ENCODE data around the gene PGBD1. TPM values are rescaled to one million over a fixed set of nuclear protein-coding genes. Genes with fewer than 3 reads are reported as not detected.

The PGBD1 gene
- total and polyA plus RNA-seq, 2 of the 13 experiments (the other 11 are each of a cell fraction or from before 2014, with no cell fraction given) = 3.6 to 6.9 TPM

DNA sequence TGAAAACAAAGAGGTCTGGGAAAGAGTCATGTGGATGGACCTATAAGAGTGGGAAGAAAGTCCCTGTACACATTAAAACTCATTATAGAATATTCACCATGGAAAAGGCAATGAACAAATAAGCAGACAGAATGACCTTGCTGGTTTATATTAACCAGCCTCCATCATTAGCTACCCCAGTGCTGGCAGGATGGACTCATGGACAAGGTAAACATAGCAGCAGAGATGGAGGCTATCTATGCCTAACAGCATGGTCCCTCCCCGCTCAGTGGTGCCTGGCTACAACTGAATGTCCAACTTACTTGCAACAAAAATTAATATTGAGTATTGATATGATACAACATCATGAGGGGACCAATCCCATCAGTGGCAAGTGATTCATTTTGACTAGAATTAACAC, 63.8 kb downstream of the PGBD1 start (continued):
- TF ChIP-seq ATF7-NPFF (CRISPR knock-in tag; IDR thresholded peaks at IDR 0.05; ENCODE audit: low read depth) = no peak
- 0 out of 2 replicates have a peak, but pooled peaks have one; percentile 25 for TF ChIP-seq KLF12 (CRISPR knock-in tag; IDR thresholded peaks at IDR 0.05; ENCODE audit: borderline replicate concordance)
- TF ChIP-seq ZNF232 (CRISPR knock-in tag; IDR thresholded peaks at IDR 0.05; ENCODE audit: borderline replicate concordance) = peak; percentile 72; the same call in 1 of the 2 replicates
- TF ChIP-seq ZNF441 (CRISPR knock-in tag; IDR thresholded peaks at IDR 0.05; ENCODE audit: borderline replicate concordance) = 0 out of 2 replicates have a peak, but pooled peaks have one; percentile 21
- no peak for TF ChIP-seq SMC3 (IDR thresholded peaks at IDR 0.05; ENCODE audit: low read length)
- TF ChIP-seq SALL1 (CRISPR knock-in tag; IDR thresholded peaks at IDR 0.05) = peak; percentile 73
- peak; percentile 94 for TF ChIP-seq ZNF614 (CRISPR knock-in tag; IDR thresholded peaks at IDR 0.05; ENCODE audit: borderline replicate concordance)
- TF ChIP-seq SOX13 (IDR thresholded peaks at IDR 0.05) = no peak
- TF ChIP-seq SOX13 (CRISPR knock-in tag; conservative IDR thresholded peaks at IDR 0.05 in 1 of 2, IDR thresholded peaks at IDR 0.05 in 1 of 2) = peak in 1 of 2 experiments; percentile 49; a peak in 1 of 4 replicates
- 0 out of 2 replicates have a peak, but pooled peaks have one; percentile 38 for TF ChIP-seq ZFP36L1 (CRISPR knock-in tag; IDR thresholded peaks at IDR 0.05)
- TF ChIP-seq BCL6 (CRISPR knock-in tag; IDR thresholded peaks at IDR 0.05) = 0 out of 2 replicates have a peak, but pooled peaks have one; percentile 16
- TF ChIP-seq, protein P1, sequence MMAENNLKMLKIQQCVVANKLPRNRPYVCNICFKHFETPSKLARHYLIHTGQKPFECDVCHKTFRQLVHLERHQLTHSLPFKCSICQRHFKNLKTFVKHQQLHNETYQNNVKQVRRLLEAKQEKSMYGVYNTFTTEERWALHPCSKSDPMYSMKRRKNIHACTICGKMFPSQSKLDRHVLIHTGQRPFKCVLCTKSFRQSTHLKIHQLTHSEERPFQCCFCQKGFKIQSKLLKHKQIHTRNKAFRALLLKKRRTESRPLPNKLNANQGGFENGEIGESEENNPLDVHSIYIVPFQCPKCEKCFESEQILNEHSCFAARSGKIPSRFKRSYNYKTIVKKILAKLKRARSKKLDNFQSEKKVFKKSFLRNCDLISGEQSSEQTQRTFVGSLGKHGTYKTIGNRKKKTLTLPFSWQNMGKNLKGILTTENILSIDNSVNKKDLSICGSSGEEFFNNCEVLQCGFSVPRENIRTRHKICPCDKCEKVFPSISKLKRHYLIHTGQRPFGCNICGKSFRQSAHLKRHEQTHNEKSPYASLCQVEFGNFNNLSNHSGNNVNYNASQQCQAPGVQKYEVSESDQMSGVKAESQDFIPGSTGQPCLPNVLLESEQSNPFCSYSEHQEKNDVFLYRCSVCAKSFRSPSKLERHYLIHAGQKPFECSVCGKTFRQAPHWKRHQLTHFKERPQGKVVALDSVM (CRISPR knock-in tag; IDR thresholded peaks at IDR 0.05) = 0 out of 2 replicates have a peak, but pooled peaks have one; percentile 12
- TF ChIP-seq FOXP4 (CRISPR knock-in tag; IDR thresholded peaks at IDR 0.05) = peak; percentile 43; the same call in 1 of the 2 replicates
- peak; percentile 62 for TF ChIP-seq MED1 (CRISPR knock-in tag; IDR thresholded peaks at IDR 0.05)
- peak in 1 of 2 experiments; percentile 16; a peak in 1 of 4 replicates for TF ChIP-seq EP300 (IDR thresholded peaks at IDR 0.05; ENCODE audit: low read depth in 2 of 2, low read length in 2 of 2)
- no peak for TF ChIP-seq EP300 (CRISPR knock-in tag; IDR thresholded peaks at IDR 0.05; ENCODE audit: borderline replicate concordance)
- TF ChIP-seq, protein P2, sequence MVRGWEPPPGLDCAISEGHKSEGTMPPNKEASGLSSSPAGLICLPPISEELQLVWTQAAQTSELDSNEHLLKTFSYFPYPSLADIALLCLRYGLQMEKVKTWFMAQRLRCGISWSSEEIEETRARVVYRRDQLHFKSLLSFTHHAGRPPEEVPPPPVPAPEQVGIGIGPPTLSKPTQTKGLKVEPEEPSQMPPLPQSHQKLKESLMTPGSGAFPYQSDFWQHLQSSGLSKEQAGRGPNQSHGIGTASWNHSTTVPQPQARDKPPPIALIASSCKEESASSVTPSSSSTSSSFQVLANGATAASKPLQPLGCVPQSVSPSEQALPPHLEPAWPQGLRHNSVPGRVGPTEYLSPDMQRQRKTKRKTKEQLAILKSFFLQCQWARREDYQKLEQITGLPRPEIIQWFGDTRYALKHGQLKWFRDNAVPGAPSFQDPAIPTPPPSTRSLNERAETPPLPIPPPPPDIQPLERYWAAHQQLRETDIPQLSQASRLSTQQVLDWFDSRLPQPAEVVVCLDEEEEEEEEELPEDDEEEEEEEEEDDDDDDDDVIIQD (CRISPR knock-in tag; IDR thresholded peaks at IDR 0.05; ENCODE audit: low read depth) = peak; percentile 82
- TF ChIP-seq GATAD2A (CRISPR knock-in tag; IDR thresholded peaks at IDR 0.05) = peak; percentile 86
- peak; percentile 84 for TF ChIP-seq KDM1A (CRISPR knock-in tag; IDR thresholded peaks at IDR 0.05)
- TF ChIP-seq RFXANK (CRISPR knock-in tag; IDR thresholded peaks at IDR 0.05) = no peak
- TF ChIP-seq ZKSCAN1 (IDR thresholded peaks at IDR 0.05; ENCODE audit: low read length) = no peak
- no peak for TF ChIP-seq HMG20B (CRISPR knock-in tag; conservative IDR thresholded peaks at IDR 0.05)
- TF ChIP-seq HDAC1 (CRISPR knock-in tag; IDR thresholded peaks at IDR 0.05) = peak; percentile 60
- TF ChIP-seq ZBTB34 (CRISPR knock-in tag; IDR thresholded peaks at IDR 0.05) = peak; percentile 74; the same call in 1 of the 2 replicates
- peak; percentile 79; the same call in 1 of the 2 replicates for TF ChIP-seq IRF2 (CRISPR knock-in tag; IDR thresholded peaks at IDR 0.05)
- TF ChIP-seq ZNF124 (CRISPR knock-in tag; IDR thresholded peaks at IDR 0.05) = 0 out of 2 replicates have a peak, but pooled peaks have one; percentile 58

All from HepG2 (cell line).